Osteoblast (primary cell): ENCODE results near the gene JARID2. TPM values are rescaled to one million over a fixed set of nuclear protein-coding genes. Genes with fewer than 3 reads are reported as not detected.

ENCODE experiments used
- DNase-seq: peaks from one replicate; pipeline ENCODE4 v3.0.0; 2011; ENCODE audit warnings: low spot score, mixed read lengths; ENCODE audit not compliant: insufficient read length; ENCODE audit errors: missing footprints
- H2AFZ ChIP-seq: 2 replicates; pipeline ENCODE4 v1.6.0; 2011; ENCODE audit warnings: mild to moderate bottlenecking, low read length
- H3K27ac ChIP-seq: 2 replicates; pipeline ENCODE4 v1.5.1; 2011; ENCODE audit warnings: mild to moderate bottlenecking, low read depth, low read length, moderate library complexity
- H3K27me3 ChIP-seq: 2 replicates; pipeline ENCODE4 v1.6.0; 2012; ENCODE audit warnings: mild to moderate bottlenecking, control low read depth, inconsistent platforms, low read length, moderate library complexity; ENCODE audit not compliant: insufficient read depth
- H3K36me3 ChIP-seq: 2 replicates; pipeline ENCODE4 v1.5.1; 2011; ENCODE audit warnings: mild to moderate bottlenecking, low read length, control low read depth, moderate library complexity; ENCODE audit not compliant: insufficient read depth
- H3K4me1 ChIP-seq: 2 replicates; pipeline ENCODE4 v1.5.1; 2011; ENCODE audit warnings: mild to moderate bottlenecking, low read length, control low read depth, moderate library complexity; ENCODE audit not compliant: insufficient read depth
- H3K4me2 ChIP-seq: 2 replicates; pipeline ENCODE4 v1.6.0; 2011; ENCODE audit warnings: mild to moderate bottlenecking, low read length; ENCODE audit not compliant: insufficient read depth
- H3K4me3 ChIP-seq: fragments of 200-600 bp; sonication (generic); 3 replicates; pipeline ENCODE4 v1.5.1; 2012; ENCODE audit warnings: mild to moderate bottlenecking, low read length, inconsistent platforms; ENCODE audit not compliant: insufficient read depth
- H3K79me2 ChIP-seq: 2 replicates; pipeline ENCODE4 v1.6.0; 2012; ENCODE audit warnings: mild to moderate bottlenecking, low read length, control low read depth, inconsistent platforms; ENCODE audit not compliant: insufficient read depth
- H3K9me3 ChIP-seq: 2 replicates; pipeline ENCODE4 v1.5.1; 2011; ENCODE audit warnings: low read depth, low read length, control low read depth
- H4K20me1 ChIP-seq: 2 replicates; pipeline ENCODE4 v1.6.0; 2012; ENCODE audit warnings: mild to moderate bottlenecking, low read length, control low read depth; ENCODE audit not compliant: insufficient read depth
- CTCF ChIP-seq: IDR thresholded peaks from 2 replicates; pipeline ENCODE4 v1.5.1; 2011; ENCODE audit warnings: mild to moderate bottlenecking, low read depth, low read length, moderate library complexity; ENCODE audit errors: extremely low read depth
- total RNA-seq: library from RNA; depleted of rRNA; stranded (reverse); fragments of >200 nt; gene quantifications from 2 replicates; pipeline ENCODE4 v1.2.3, GENCODE V29; 2012

Gene JARID2
- total RNA-seq, 1 donor = 10.5 TPM

- Histone ChIP-seq H4K20me1 (peaks cover 29% of the 10 kb centered on the region), H3K27me3 (no peaks in the 10 kb centered on the region), H3K79me2 (peaks cover 72% of the 10 kb centered on the region), H2AFZ (no peak overlapping the region), H3K4me1 (peaks cover 40% of the 10 kb centered on the region), H3K9me3 (no peaks in the 10 kb centered on the region), H3K4me2 (peak overlapping the region; percentile 72), H3K27ac (peak overlapping the region; percentile 87), H3K4me3 (peak overlapping the region; percentile 8), H3K36me3 (no peaks in the 10 kb centered on the region)
- DNase-seq = peak; percentile 86
- TF ChIP-seq CTCF = no peak
Observed at GRCh38 chr6:15329197-15329671, 83.4 kb downstream of the JARID2 start.

DNA sequence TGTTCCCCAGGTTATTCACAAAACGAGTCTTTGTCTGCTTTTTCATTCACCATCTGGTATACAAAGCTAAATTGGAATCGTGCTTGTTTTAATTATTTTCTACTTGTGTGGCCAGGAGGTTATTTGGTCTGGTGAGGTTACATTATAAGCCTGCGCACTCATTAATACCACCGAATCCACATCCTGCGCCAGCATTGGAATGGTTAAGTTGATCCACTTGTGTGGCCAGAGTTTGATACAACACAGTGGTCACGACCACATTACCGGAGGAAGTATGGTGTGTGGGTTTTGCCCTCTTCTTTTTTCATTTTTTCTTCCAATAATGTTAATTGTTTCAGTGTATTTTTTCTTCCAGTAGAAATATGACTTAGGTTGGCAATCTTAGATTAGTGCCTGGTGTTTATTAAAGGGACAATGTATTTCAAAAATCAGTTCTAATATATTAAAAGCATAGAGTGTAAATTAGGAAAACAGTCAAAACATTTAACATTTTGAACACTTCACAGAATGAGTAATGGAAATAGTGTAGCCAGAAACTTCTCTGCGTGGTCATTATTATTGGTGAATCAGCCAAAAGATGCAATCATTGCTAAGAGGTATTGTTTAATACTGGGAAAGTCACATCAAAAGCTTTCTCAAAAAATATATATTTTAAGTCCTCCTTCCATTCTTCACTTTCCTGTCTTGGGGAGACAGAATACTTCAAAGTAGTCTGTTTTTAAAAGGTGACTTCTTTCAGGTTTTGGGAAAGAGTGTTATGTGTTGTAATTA lies 84.5 kb downstream of the JARID2 start:
- Histone ChIP-seq H3K27ac (peak overlapping the region; percentile 87), H3K4me2 (peak overlapping the region; percentile 72), H3K9me3 (no peaks in the 10 kb centered on the region), H3K27me3 (no peaks in the 10 kb centered on the region), H3K4me3 (no peak overlapping the region), H3K79me2 (peaks cover 75% of the 10 kb centered on the region), H2AFZ (no peak overlapping the region), H3K36me3 (no peaks in the 10 kb centered on the region), H4K20me1 (peaks cover 31% of the 10 kb centered on the region), H3K4me1 (peaks cover 40% of the 10 kb centered on the region)
- TF ChIP-seq CTCF = no peak
- no peak for DNase-seq

DNA sequence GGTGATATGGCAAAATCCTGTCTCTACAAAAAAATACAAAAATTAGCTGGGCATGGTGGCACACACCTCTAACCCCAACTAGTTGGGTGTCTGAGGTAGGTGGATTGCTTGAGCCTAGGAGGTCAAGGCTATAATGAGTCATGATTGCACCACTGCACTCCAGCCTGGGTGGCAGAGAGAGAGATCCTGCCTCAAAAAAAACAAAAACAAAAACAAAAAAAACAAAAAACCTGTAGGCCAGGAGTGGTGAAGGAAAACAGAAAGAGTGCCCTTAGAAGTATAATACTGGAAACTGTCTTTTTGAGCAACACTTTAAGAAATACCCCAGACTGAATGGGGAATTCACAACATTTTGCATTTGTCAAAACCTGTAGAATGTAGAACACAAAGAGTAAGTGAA lies 85.3 kb downstream of the JARID2 start:
- no peak for TF ChIP-seq CTCF
- H3K27ac ChIP-seq = peak overlapping the region; percentile 87

DNA sequence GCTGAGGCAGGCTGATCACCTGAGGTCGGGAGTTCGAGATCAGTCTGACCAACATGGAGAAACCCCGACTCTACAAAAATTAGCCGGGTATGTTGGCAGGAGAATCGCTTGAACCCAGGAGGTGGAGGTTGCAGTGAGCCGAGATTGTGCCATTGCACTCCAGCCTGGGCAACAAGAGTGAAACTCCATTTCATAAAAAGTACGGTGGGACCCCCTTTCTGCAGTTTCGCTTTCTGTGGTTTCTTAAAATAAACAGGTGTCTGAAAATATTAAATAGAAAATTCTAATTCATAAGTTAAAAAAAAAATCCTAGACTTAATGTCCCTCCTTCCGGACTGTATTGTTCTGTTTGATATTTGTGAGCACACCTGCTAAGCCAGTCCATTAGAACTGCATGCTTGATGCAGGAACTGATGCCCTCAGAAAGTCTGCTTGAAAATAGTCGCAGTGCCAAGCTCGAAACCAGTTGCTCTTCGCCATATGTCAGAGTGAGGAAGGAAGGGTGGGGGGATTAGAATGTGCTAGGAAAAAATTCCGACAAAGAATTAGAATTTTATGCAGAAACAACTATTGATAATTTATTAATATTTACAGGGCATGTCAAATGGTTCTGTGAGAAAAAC lies 85.9 kb downstream of the JARID2 start:
- Histone ChIP-seq H3K4me1 (peaks cover 39% of the 10 kb centered on the region), H3K27ac (no peak overlapping the region), H4K20me1 (peaks cover 28% of the 10 kb centered on the region), H3K4me3 (no peak overlapping the region), H3K4me2 (no peak overlapping the region), H3K27me3 (no peaks in the 10 kb centered on the region), H3K36me3 (no peaks in the 10 kb centered on the region), H3K79me2 (peaks cover 75% of the 10 kb centered on the region), H2AFZ (no peak overlapping the region), H3K9me3 (no peaks in the 10 kb centered on the region)
- no peak for TF ChIP-seq CTCF
- no peak for DNase-seq

More for the DNA sequence above, 85.3 kb downstream of the JARID2 start:
- H3K4me3 ChIP-seq = no peak overlapping the region
- DNase-seq = no peak
- H3K27me3 ChIP-seq = no peaks in the 10 kb centered on the region
- peaks cover 76% of the 10 kb centered on the region for H3K79me2 ChIP-seq
- peak overlapping the region; percentile 9 for H3K4me2 ChIP-seq
- no peaks in the 10 kb centered on the region for H3K36me3 ChIP-seq
- H2AFZ ChIP-seq = no peak overlapping the region
- H3K9me3 ChIP-seq = no peaks in the 10 kb centered on the region
- H3K4me1 ChIP-seq = peaks cover 40% of the 10 kb centered on the region
- H4K20me1 ChIP-seq = peaks cover 32% of the 10 kb centered on the region
